ENCODE data around the gene WDR73.

DNA sequence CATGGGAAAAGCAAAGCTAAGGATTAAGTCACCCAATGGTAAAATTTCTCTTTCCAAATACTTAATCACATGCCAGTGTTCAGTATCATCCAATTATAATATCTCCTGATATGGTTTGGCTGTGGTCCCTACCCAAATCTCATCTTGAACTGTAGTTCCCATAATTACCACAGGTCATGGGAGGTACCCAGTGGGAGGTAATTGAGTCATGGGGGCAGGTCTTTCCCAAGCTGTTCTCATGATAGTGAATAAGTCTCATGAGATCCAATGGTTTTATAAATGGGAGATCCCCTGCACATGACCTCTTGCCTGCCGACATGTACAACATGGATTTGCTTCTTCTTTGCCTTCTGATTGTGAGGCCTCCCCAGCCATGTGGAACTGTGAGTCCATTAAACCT, 30.0 kb upstream of the WDR73 start:
- no peak for TF ChIP-seq POLR2AphosphoS5 (IDR thresholded peaks at IDR 0.05; ENCODE audit: low read depth, low read length)
- TF ChIP-seq POLR2A (IDR thresholded peaks at IDR 0.05; ENCODE audit: low read depth, low read length) = no peak
- no peak for TF ChIP-seq POU2F2 (IDR thresholded peaks at IDR 0.05; ENCODE audit: low read depth, low read length)
- no peak for TF ChIP-seq PAX5 (IDR thresholded peaks at IDR 0.05; ENCODE audit: insufficient read depth, low read length, severe bottlenecking)
- no peak for TF ChIP-seq TAF1 (IDR thresholded peaks at IDR 0.05; ENCODE audit: low read depth, low read length)
- no peak for TF ChIP-seq SPI1 (IDR thresholded peaks at IDR 0.05; ENCODE audit: low read depth, low read length)

Measured in GM12891 (cell line).